Endothelial cell of umbilical vein (primary cell): ENCODE measurements around the gene NKD1. TPM values are rescaled to one million over a fixed set of nuclear protein-coding genes. Genes with fewer than 3 reads are reported as not detected.

Experiments used
- BruUV-seq: library from RNA; stranded (reverse); fragments of 400-500 nt; replicated peaks from 2 replicates; lab custom pipeline; 2021; lab: Mats Ljungman, UMichigan
- CTCF ChIA-PET: fragments of 300-600, 350-600 bp; sonication (Branson Sonifier 250); formaldehyde crosslinking; loops from one replicate; lab custom pipeline; 2021; ENCODE audit warnings: antibody characterized with exemption, inconsistent platforms; lab: Charles Lee
- POLR2A ChIA-PET: fragments of 300-600, 350-600 bp; sonication (Branson Sonifier 250); formaldehyde crosslinking; loops from one replicate; lab custom pipeline; 2021; ENCODE audit warnings: antibody characterized with exemption, inconsistent platforms; lab: Charles Lee
- DNase-seq: peaks from one replicate; pipeline ENCODE4 v3.0.0-alpha.2; 2011; ENCODE audit warnings: low read depth, low spot score
- FAIRE-seq: peaks from 2 replicates; lab custom pipeline; 2011; peaks lifted over from hg19 to GRCh38; lab: Jason Lieb, UNC
- H2AFZ ChIP-seq: 2 replicates; pipeline ENCODE4 v1.6.0; 2012; ENCODE audit warnings: low read depth, low read length, control low read depth, inconsistent platforms
- H3K27ac ChIP-seq: 2 replicates; pipeline ENCODE4 v1.5.1; 2011; ENCODE audit warnings: low read depth, mild to moderate bottlenecking, control low read depth, low read length, moderate library complexity; ENCODE audit not compliant: insufficient read depth
- H3K27me3 ChIP-seq, 2 experiments: 2 replicates each; pipeline versions ENCODE4 v1.6.0 to v1.6.1; 2011; ENCODE audit warnings: low read length in 2 of 2, mixed read lengths in 1 of 2; ENCODE audit not compliant: control insufficient read depth in 2 of 2, insufficient read depth in 2 of 2
- H3K36me3 ChIP-seq, 2 experiments: 2 replicates in 1 of 2; 3 replicates in 1 of 2; pipeline ENCODE4 v1.5.1; 2011; ENCODE audit warnings: low read length in 2 of 2, mild to moderate bottlenecking in 1 of 2, moderate library complexity in 1 of 2; ENCODE audit not compliant: control insufficient read depth in 2 of 2, insufficient read depth in 2 of 2; ENCODE audit errors: extremely low read depth in 1 of 2
- H3K4me1 ChIP-seq: 3 replicates; pipeline ENCODE4 v1.5.1; 2011; ENCODE audit warnings: mild to moderate bottlenecking, low read length; ENCODE audit not compliant: control insufficient read depth, insufficient read depth; ENCODE audit errors: extremely low read depth
- H3K4me2 ChIP-seq: 2 replicates; pipeline ENCODE4 v1.6.1; 2011; ENCODE audit warnings: low read length, control low read depth, mixed read lengths; ENCODE audit not compliant: insufficient read depth
- H3K4me3 ChIP-seq, 3 experiments: fragments of 200-600 bp in 1 of 3; sonication (generic), shearing (Covaris generic) in 1 of 3; replicated peaks in 1 of 3; 2 replicates each; pipeline ENCODE4 v1.5.1; 2011 to 2016; ENCODE audit warnings: control low read depth in 3 of 3, low read length in 3 of 3, mild to moderate bottlenecking in 2 of 3, inconsistent platforms in 1 of 3, low read depth in 1 of 3, moderate library complexity in 1 of 3; ENCODE audit not compliant: insufficient read depth in 1 of 3
- H3K79me2 ChIP-seq: 2 replicates; pipeline ENCODE4 v1.6.0; 2012; ENCODE audit warnings: low read length, inconsistent platforms; ENCODE audit not compliant: control insufficient read depth, insufficient read depth
- H3K9ac ChIP-seq: replicated peaks from 2 replicates; pipeline ENCODE3; 2011; ENCODE audit warnings: low read length, control low read depth; ENCODE audit not compliant: insufficient read depth; ENCODE audit errors: extremely low read depth
- H3K9me1 ChIP-seq: replicated peaks from 3 replicates; pipeline ENCODE4 v1.6.0; 2011; ENCODE audit warnings: mild to moderate bottlenecking, low read length; ENCODE audit not compliant: control insufficient read depth, insufficient read depth; ENCODE audit errors: extremely low read depth
- H3K9me3 ChIP-seq: replicated peaks from 2 replicates; pipeline ENCODE4 v1.5.1; 2012; ENCODE audit warnings: low read length, inconsistent platforms; ENCODE audit not compliant: control insufficient read depth, insufficient read depth
- H4K20me1 ChIP-seq: replicated peaks from 2 replicates; pipeline ENCODE3; 2011; ENCODE audit warnings: mild to moderate bottlenecking, low read length; ENCODE audit not compliant: control insufficient read depth, insufficient read depth; ENCODE audit errors: extremely low read depth
- CTCF ChIP-seq, 2 donors: IDR thresholded peaks; 1 replicate in 1 of 2; 2 replicates in 1 of 2; pipeline ENCODE4 v1.5.1; 2011; ENCODE audit warnings: low read length in 2 of 2, mild to moderate bottlenecking in 2 of 2, moderate library complexity in 2 of 2, control low read depth in 1 of 2, inconsistent platforms in 1 of 2, low read depth in 1 of 2; ENCODE audit not compliant: insufficient read depth in 1 of 2; ENCODE audit errors: extremely low read depth in 1 of 2
- EZH2 ChIP-seq: IDR thresholded peaks from 2 replicates; pipeline ENCODE4 v1.6.1; 2012; ENCODE audit warnings: borderline replicate concordance, low read depth, mild to moderate bottlenecking, moderate library complexity, low read length, inconsistent platforms; ENCODE audit not compliant: severe bottlenecking
- FOS ChIP-seq: IDR thresholded peaks from 2 replicates; pipeline ENCODE4 v1.6.1; 2011; ENCODE audit warnings: mild to moderate bottlenecking, low read length, moderate library complexity, borderline replicate concordance; ENCODE audit not compliant: insufficient read depth
- GATA2 ChIP-seq: IDR thresholded peaks from 2 replicates; pipeline ENCODE4 v1.7.0; 2011; ENCODE audit warnings: low read depth, mild to moderate bottlenecking, moderate library complexity, mixed read lengths, low read length; ENCODE audit not compliant: insufficient read length, insufficient read depth
- JUN ChIP-seq: IDR thresholded peaks from 2 replicates; pipeline ENCODE4 v1.6.1; 2011; ENCODE audit warnings: borderline replicate concordance, low read depth; ENCODE audit not compliant: insufficient read length, insufficient read depth
- MAX ChIP-seq: IDR thresholded peaks from 2 replicates; pipeline ENCODE4 v1.6.1; 2011; ENCODE audit not compliant: insufficient read depth, insufficient read length
- MYC ChIP-seq: IDR thresholded peaks from one replicate; pipeline ENCODE4 v1.6.1; 2011; ENCODE audit warnings: mild to moderate bottlenecking, low read depth, low read length
- POLR2A ChIP-seq: IDR thresholded peaks from 2 replicates; pipeline ENCODE4 v1.6.1; 2012; ENCODE audit warnings: low read depth, mild to moderate bottlenecking, control low read depth, low read length
- POLR2AphosphoS5 ChIP-seq: IDR thresholded peaks from 2 replicates; pipeline ENCODE4 v1.6.1; 2012; ENCODE audit warnings: low read depth, mild to moderate bottlenecking, control low read depth, low read length, moderate library complexity; ENCODE audit not compliant: insufficient read depth
- dilution Hi-C: fragments of 300-500 bp; cut with MboI; formaldehyde crosslinking; loops from one replicate; pipeline ENCODE4 v1.15.0; 2019; ENCODE audit warnings: low sequenced_read_pairs; ENCODE audit not compliant: extremely low pct_ligation_motif_present
- intact Hi-C: fragments of 100-400 bp; cut with micrococcal nuclease; formaldehyde crosslinking; loops from one replicate; pipeline ENCODE4 v1.10.0; 2022
- polyA plus RNA-seq, 4 experiments: library from polyadenylated mRNA; depleted of rRNA in 3 of 4; stranded (reverse) in 3 of 4; unstranded in 1 of 4; fragments of >200 nt; gene quantifications; 2 replicates each; pipeline versions ENCODE4 v1.2.1 to v1.2.3, GENCODE V29; 2011 to 2012; ENCODE audit warnings: missing spikeins in 1 of 4
- total RNA-seq: library from RNA; stranded (reverse); gene quantifications from 2 replicates; pipeline ENCODE4 v1.2.3, GENCODE V29; 2021

Gene NKD1
- total and polyA plus RNA-seq, 2 donors (not counting 3 experiments of a cell fraction or from before 2014, with no cell fraction given) = not detected

DNA sequence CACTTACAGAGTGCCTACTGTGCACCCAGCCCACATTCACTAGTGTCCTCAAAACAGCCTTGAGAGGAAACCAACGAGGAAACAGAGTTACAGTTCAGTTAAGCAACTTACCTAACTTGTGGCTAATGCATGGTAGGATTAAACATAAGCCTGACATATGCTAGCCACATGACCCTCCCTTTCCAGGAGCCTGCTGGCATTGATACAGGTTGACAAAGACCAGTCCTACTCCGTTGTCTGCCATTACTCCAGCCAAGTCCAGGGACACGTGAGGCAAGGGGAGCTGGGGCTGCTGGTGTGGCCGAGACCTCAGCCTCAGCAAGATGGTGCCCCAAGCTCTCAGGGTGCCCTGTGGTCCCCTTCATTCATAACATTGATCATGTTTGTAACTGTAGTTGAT, 95.0 kb downstream of the NKD1 start:
- CTCF ChIA-PET = interaction anchor here (1.4 kb wide), 1 partner anchor 163 kb away, joined by 4 read pairs; no protein-coding TSS in a partner anchor
- H3K36me3 ChIP-seq = no peaks in the 10 kb centered on the region
- dilution Hi-C loops (no loop called here), intact Hi-C loops (no loop called here)
- H3K9ac ChIP-seq = no peak overlapping the region
- no peaks in the 10 kb centered on the region for H3K4me1 ChIP-seq
- no peak overlapping the region for H3K4me3 ChIP-seq
- no peaks in the 10 kb centered on the region for H3K79me2 ChIP-seq
- FAIRE-seq (no peak), DNase-seq (no peak)
- no peak overlapping the region for H3K4me2 ChIP-seq
- H4K20me1 ChIP-seq = no peaks in the 10 kb centered on the region
- no peaks in the 10 kb centered on the region for H3K27me3 ChIP-seq
- H3K9me3 ChIP-seq = no peaks in the 10 kb centered on the region
- POLR2A ChIA-PET = no interaction called here
- TF ChIP-seq EZH2 = no peak
- TF ChIP-seq POLR2AphosphoS5 = no peak
- no peak for TF ChIP-seq GATA2
- no TSS peak for BruUV-seq
- no peak overlapping the region for H3K27ac ChIP-seq
- no peaks in the 10 kb centered on the region for H3K9me1 ChIP-seq
- H2AFZ ChIP-seq = no peak overlapping the region

GRCh38 chr16:50644245-50644644, 96.0 kb downstream of the NKD1 start:
- no peaks in the 10 kb centered on the region for H3K9me3 ChIP-seq
- FAIRE-seq (no peak), DNase-seq (no peak)
- no peak overlapping the region for H3K4me3 ChIP-seq
- no peaks in the 10 kb centered on the region for H3K9me1 ChIP-seq
- no peaks in the 10 kb centered on the region for H3K27me3 ChIP-seq
- dilution Hi-C loops = no loop called here
- H3K36me3 ChIP-seq = no peaks in the 10 kb centered on the region
- ChIA-PET POLR2A (no interaction called here), CTCF (interaction anchor here (1.0 kb wide), 1 partner anchor 51 kb away, joined by 13 read pairs; no protein-coding TSS in a partner anchor)
- no TSS peak for BruUV-seq
- intact Hi-C loops = no loop called here
- no peak overlapping the region for H3K9ac ChIP-seq
- H3K4me1 ChIP-seq = no peaks in the 10 kb centered on the region
- H3K27ac ChIP-seq = no peak overlapping the region
- TF ChIP-seq MAX (no peak), MYC (no peak), POLR2A (no peak), CTCF (IDR thresholded peaks at IDR 0.05; ENCODE audit: extremely low read depth in 1 of 2, insufficient read depth in 1 of 2, low read depth in 1 of 2, low read length in 2 of 2) (no peak), POLR2AphosphoS5 (no peak), FOS (no peak), EZH2 (no peak), GATA2 (no peak), JUN (no peak)
- no peak overlapping the region for H3K4me2 ChIP-seq
- H3K79me2 ChIP-seq = no peaks in the 10 kb centered on the region
- no peak overlapping the region for H2AFZ ChIP-seq
- no peaks in the 10 kb centered on the region for H4K20me1 ChIP-seq
